GM12878 (cell line): ENCODE results near the gene PRL. TPM values are rescaled to one million over a fixed set of nuclear protein-coding genes. Genes with fewer than 3 reads are reported as not detected.

Experiments used
- ATAC-seq: fragments of 200-7000 bp; cut with Tn5 transposase; 3 replicates; pipeline ENCODE4 v1.9.1; 2020; ENCODE audit warnings: mild to moderate bottlenecking, moderate library complexity
- BruUV-seq: library from RNA; stranded (reverse); fragments of 400-500 nt; replicated peaks from 2 replicates; lab custom pipeline; 2021; lab: Mats Ljungman, UMichigan
- CTCF ChIA-PET: fragments of 300-600 bp; sonication (Branson Sonifier 250); formaldehyde crosslinking; extraction: SDS; loops from one replicate; lab custom pipeline; 2021; ENCODE audit warnings: inconsistent platforms; lab: Yijun Ruan, JAX
- POLR2A ChIA-PET: fragments of 350-600 bp; formaldehyde crosslinking; extraction: SDS; loops from one replicate; lab custom pipeline; 2021; ENCODE audit warnings: inconsistent platforms; lab: Charles Lee
- RAD21 ChIA-PET: fragments of 300-600 bp; sonication (Branson Sonifier 250); formaldehyde crosslinking; loops from one replicate; lab custom pipeline; 2023; ENCODE audit warnings: antibody characterized with exemption; ENCODE audit not compliant: unreplicated experiment; lab: Charles Lee
- SMC1A ChIA-PET: fragments of 300-600 bp; sonication (Branson Sonifier 250); formaldehyde crosslinking; loops from one replicate; lab custom pipeline; 2023; ENCODE audit not compliant: unreplicated experiment, uncharacterized antibody; lab: Charles Lee
- DNase-seq: peaks from one replicate; pipeline ENCODE4 v3.0.0-alpha.2; 2011; ENCODE audit warnings: low read depth, low spot score
- FAIRE-seq: peaks from 3 replicates; lab custom pipeline; 2011; peaks lifted over from hg19 to GRCh38; lab: Jason Lieb, UNC
- H2AFZ ChIP-seq: 2 replicates; pipeline ENCODE4 v1.6.0; 2011; ENCODE audit warnings: low read depth, low read length, control low read depth; ENCODE audit not compliant: control insufficient read depth
- H3K27ac ChIP-seq: 2 replicates; pipeline ENCODE4 v1.5.1; 2011; ENCODE audit warnings: control low read depth; ENCODE audit not compliant: control insufficient read depth, insufficient read depth
- H3K27me3 ChIP-seq, 2 experiments: replicated peaks in 1 of 2; 2 replicates each; pipeline versions ENCODE4 v1.6.0 to v1.6.1; 2011; ENCODE audit warnings: low read length in 1 of 2; ENCODE audit not compliant: control insufficient read depth in 2 of 2, insufficient read depth in 2 of 2
- H3K36me3 ChIP-seq, 2 experiments: 2 replicates each; pipeline ENCODE4 v1.5.1; 2011; ENCODE audit warnings: low read length in 1 of 2; ENCODE audit not compliant: control insufficient read depth in 2 of 2, insufficient read depth in 2 of 2
- H3K4me1 ChIP-seq: 2 replicates; pipeline ENCODE4 v1.6.1; 2011; ENCODE audit warnings: mild to moderate bottlenecking, low read length, moderate library complexity, mixed read lengths; ENCODE audit not compliant: control insufficient read depth, insufficient read depth
- H3K4me2 ChIP-seq: 2 replicates; pipeline ENCODE4 v1.6.0; 2011; ENCODE audit warnings: control low read depth; ENCODE audit not compliant: control insufficient read depth, insufficient read depth
- H3K4me3 ChIP-seq: fragments of 200-600 bp; sonication (generic); 2 replicates; pipeline ENCODE4 v1.5.1; 2016
- H3K79me2 ChIP-seq: 2 replicates; pipeline ENCODE4 v1.6.0; 2011; ENCODE audit warnings: low read length; ENCODE audit not compliant: control insufficient read depth, insufficient read depth
- H3K9ac ChIP-seq: 2 replicates; pipeline ENCODE4 v1.8.0; 2011; ENCODE audit warnings: low read length, control low read depth, mixed read lengths; ENCODE audit not compliant: control insufficient read depth, insufficient read depth
- H3K9me3 ChIP-seq: replicated peaks from 3 replicates; pipeline ENCODE4 v1.5.1; 2011; ENCODE audit warnings: mild to moderate bottlenecking, low read length; ENCODE audit not compliant: control insufficient read depth, insufficient read depth
- H4K20me1 ChIP-seq: 2 replicates; pipeline ENCODE4 v1.6.0; 2011; ENCODE audit not compliant: control insufficient read depth, insufficient read depth
- ATF3 ChIP-seq: IDR thresholded peaks from 2 replicates; pipeline ENCODE4 v1.6.1; 2011; ENCODE audit warnings: low read depth, mild to moderate bottlenecking, low read length, moderate library complexity, borderline replicate concordance; ENCODE audit errors: extremely low read depth
- BCL3 ChIP-seq: IDR thresholded peaks from 2 replicates; pipeline ENCODE4 v1.6.1; 2011; ENCODE audit warnings: borderline replicate concordance, low read depth, mild to moderate bottlenecking, moderate library complexity, low read length; ENCODE audit not compliant: insufficient read depth, poor library complexity, severe bottlenecking
- CHD1 ChIP-seq: IDR thresholded peaks from 2 replicates; pipeline ENCODE4 v1.6.1; 2012; ENCODE audit warnings: low read depth, low read length, improper control_type of control experiment
- CHD4 ChIP-seq: fragments of 200-600 bp; sonication (generic); IDR thresholded peaks from 2 replicates; pipeline ENCODE4 v1.6.1; 2016; ENCODE audit warnings: mild to moderate bottlenecking
- CREM ChIP-seq: IDR thresholded peaks from 2 replicates; pipeline ENCODE4 v1.6.1; 2014; ENCODE audit warnings: antibody characterized with exemption, low read depth
- FOS ChIP-seq: IDR thresholded peaks from 3 replicates; pipeline ENCODE4 v1.6.1; 2011; ENCODE audit warnings: borderline replicate concordance; ENCODE audit not compliant: insufficient read length; ENCODE audit errors: extremely low read depth
- FOXM1 ChIP-seq: IDR thresholded peaks from 2 replicates; pipeline ENCODE4 v1.6.1; 2012; ENCODE audit warnings: low read depth, mild to moderate bottlenecking, inconsistent platforms, low read length, moderate library complexity
- IRF5 ChIP-seq: fragments of 450-650 bp; IDR thresholded peaks from 2 replicates; pipeline ENCODE4 v1.6.1; 2017; ENCODE audit warnings: borderline replicate concordance
- NFYA ChIP-seq: IDR thresholded peaks from 2 replicates; pipeline ENCODE4 v1.6.1; 2011; ENCODE audit warnings: low read depth, mild to moderate bottlenecking, low read length, improper control_type of control experiment, borderline replicate concordance
- NFYB ChIP-seq: IDR thresholded peaks from 2 replicates; pipeline ENCODE4 v1.6.1; 2011; ENCODE audit warnings: low read depth, mild to moderate bottlenecking, low read length, improper control_type of control experiment, moderate library complexity; ENCODE audit not compliant: insufficient read depth
- NR2F1 ChIP-seq: fragments of 450-650 bp; conservative IDR thresholded peaks from 2 replicates; pipeline ENCODE4 v1.6.1; 2017; ENCODE audit warnings: mild to moderate bottlenecking
- POLR2A ChIP-seq: IDR thresholded peaks from 2 replicates; pipeline ENCODE4 v1.6.1; 2011; ENCODE audit warnings: low read depth, mild to moderate bottlenecking, low read length
- PRDM15 ChIP-seq: fragments of 450-650 bp; formaldehyde crosslinking; IDR thresholded peaks from 2 replicates; pipeline ENCODE4 v1.4.0; 2020; ENCODE audit warnings: mild to moderate bottlenecking, moderate library complexity
- SMAD1 ChIP-seq: fragments of 450-650 bp; IDR thresholded peaks from 2 replicates; pipeline ENCODE4 v1.6.1; 2018; ENCODE audit warnings: mild to moderate bottlenecking, low read depth; ENCODE audit not compliant: partially characterized antibody
- SMAD5 ChIP-seq: IDR thresholded peaks from 2 replicates; pipeline ENCODE4 v1.6.1; 2016; ENCODE audit warnings: antibody characterized with exemption, low read depth
- SUPT20H ChIP-seq: IDR thresholded peaks from 2 replicates; pipeline ENCODE4 v1.6.1; 2011; ENCODE audit warnings: low read depth, mild to moderate bottlenecking, low read length, moderate library complexity, borderline replicate concordance; ENCODE audit not compliant: control insufficient read depth
- TAF1 ChIP-seq: IDR thresholded peaks from 2 replicates; pipeline ENCODE4 v1.6.1; 2011; ENCODE audit warnings: mild to moderate bottlenecking, low read depth, low read length, borderline replicate concordance
- TARDBP ChIP-seq: IDR thresholded peaks from 2 replicates; pipeline ENCODE4 v1.6.1; 2016; ENCODE audit warnings: borderline replicate concordance
- TBL1XR1 ChIP-seq: IDR thresholded peaks from 2 replicates; pipeline ENCODE4 v1.6.1; 2012; ENCODE audit warnings: low read depth, low read length, improper control_type of control experiment
- YY1 ChIP-seq: IDR thresholded peaks from 2 replicates; pipeline ENCODE4 v1.6.1; 2011; ENCODE audit warnings: low read depth, mild to moderate bottlenecking, low read length
- WGBS: methylation state at CpG from one replicate; pipeline ENCODE4 v1.1.6; 2016; ENCODE audit warnings: low lambda C conversion rate; ENCODE audit not compliant: insufficient replicate concordance, insufficient coverage; ENCODE audit errors: missing lambda C conversion rate; 5-methylcytosine and 5-hydroxymethylcytosine counted together
- in situ Hi-C: fragments of 300-500 bp; cut with MboI; formaldehyde crosslinking; loops from 9 replicates; pipeline ENCODE4 v1.14.3; 2018; ENCODE audit warnings: mixed read lengths
- intact Hi-C: fragments of 100-400 bp; cut with micrococcal nuclease; formaldehyde crosslinking; loops from one replicate; pipeline ENCODE4 v1.14.2; 2022; ENCODE audit not compliant: unreplicated experiment
- polyA plus RNA-seq, 11 experiments: library from polyadenylated mRNA; depleted of rRNA in 4 of 11; unstranded in 6 of 11; stranded (reverse) in 5 of 11; fragments of >200 nt; fragmentation: Nextera tagmentation in 4 of 11; fragmentation: Illumina TruSeq in 1 of 11; extraction: Ambion mirVana in 4 of 11; extraction: Trizol in 1 of 11; gene quantifications; 1 replicate in 1 of 11; 2 replicates in 10 of 11; pipeline versions ENCODE4 v1.2.1 to v1.2.3, GENCODE V29; 2011 to 2016; ENCODE audit warnings: inconsistent platforms in 2 of 11, missing spikeins in 2 of 11, low read depth in 1 of 11
- total RNA-seq, 4 experiments: library from RNA; depleted of rRNA in 3 of 4; stranded (reverse); fragments of >200 nt in 3 of 4; fragmentation: Illumina TruSeq in 1 of 4; extraction: Trizol in 1 of 4; gene quantifications; 2 replicates each; pipeline versions ENCODE4 v1.2.1 to v1.2.3, GENCODE V29; 2013 to 2021

The PRL gene
- total and polyA plus RNA-seq, 10 of the 15 experiments (the other 5 are each of a cell fraction or from before 2014, with no cell fraction given): 0.05 to 34.9 (median 23.5) TPM

- intact Hi-C loops (no loop called here), in situ Hi-C loops (no loop called here)
- ChIA-PET POLR2A (interaction anchor here (0.6 kb wide), 2 partner anchors 13 to 16 kb away, joined by 3 read pairs; no protein-coding TSS in a partner anchor), SMC1A (interaction anchor here (0.8 to 1.1 kb wide), 2 partner anchors 9 to 23 kb away, joined by 3 to 4 read pairs; no protein-coding TSS in a partner anchor), CTCF (no interaction called here), RAD21 (no interaction called here)
- Histone ChIP-seq H2AFZ (no peak overlapping the region), H3K4me3 (no peak overlapping the region), H3K36me3 (no peaks in the 10 kb centered on the region), H3K9ac (no peak overlapping the region), H3K27ac (no peak overlapping the region), H3K79me2 (no peaks in the 10 kb centered on the region), H3K4me2 (no peak overlapping the region), H3K4me1 (no peaks in the 10 kb centered on the region), H3K9me3 (peaks cover 4% of the 10 kb centered on the region; the same call in 2 of the 3 replicates), H4K20me1 (no peaks in the 10 kb centered on the region), H3K27me3 (no peaks in the 10 kb centered on the region)
- no peak for FAIRE-seq
- TF ChIP-seq IRF5 (no peak), POLR2A (no peak), NFYB (no peak), SUPT20H (no peak), TBL1XR1 (no peak), FOXM1 (no peak), CHD1 (no peak), NFYA (no peak), TARDBP (no peak), YY1 (no peak), PRDM15 (CRISPR knock-in tag) (no peak), TAF1 (no peak), ATF3 (no peak), NR2F1 (no peak), SMAD1 (no peak), CREM (no peak), BCL3 (no peak), FOS (no peak), SMAD5 (no peak), CHD4 (no peak)
- no peak for DNase-seq
- 33% methylated on average over 3 of the region's 3 CpGs for WGBS
- BruUV-seq: no TSS peak
- no peak for ATAC-seq
Measured at GRCh38 chr6:22254886-22255285, 42.0 kb downstream of the PRL start.
